ENCODE results near the gene PAPLN. TPM values are rescaled to one million over a fixed set of nuclear protein-coding genes. Genes with fewer than 3 reads are reported as not detected.

Gene PAPLN
- polyA plus RNA-seq, 3 donors: 0.58 to 2.8 (median 0.73) TPM

DNA sequence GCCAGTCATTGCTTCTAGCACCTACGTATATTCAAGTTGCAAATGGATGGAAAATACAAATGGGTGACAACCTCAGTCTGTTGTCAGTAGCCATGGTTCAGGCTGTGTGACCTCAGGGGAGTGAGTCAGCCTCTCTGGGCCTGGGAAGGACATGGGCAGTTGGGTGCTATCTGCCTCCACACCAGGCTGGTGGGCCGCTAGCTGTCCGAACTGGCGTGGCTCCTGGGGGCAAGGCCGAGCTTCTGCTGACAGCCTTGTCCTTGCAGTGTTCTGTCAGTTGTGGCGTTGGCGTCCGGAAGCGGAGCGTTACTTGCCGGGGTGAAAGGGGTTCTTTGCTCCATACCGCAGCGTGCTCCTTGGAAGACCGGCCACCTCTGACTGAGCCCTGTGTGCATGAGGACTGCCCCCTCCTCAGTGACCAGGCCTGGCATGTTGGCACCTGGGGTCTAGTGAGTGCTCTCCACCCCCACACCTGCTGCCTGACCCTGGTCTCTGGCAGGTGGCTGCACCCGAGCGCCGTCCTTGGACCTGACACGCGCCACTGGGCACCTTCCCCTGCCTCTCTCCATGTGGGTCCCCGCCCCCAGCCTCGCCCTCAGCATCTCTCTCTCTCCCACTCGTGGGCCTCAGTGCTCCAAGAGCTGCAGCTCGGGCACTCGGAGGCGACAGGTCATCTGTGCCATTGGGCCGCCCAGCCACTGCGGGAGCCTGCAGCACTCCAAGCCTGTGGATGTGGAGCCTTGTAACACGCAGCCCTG, 17.1 kb downstream of the PAPLN start:
- Mint-ChIP-seq H3K9me3 (peaks cover 0 to 2% (median 0%) of the 10 kb centered on the region in 7 donors), H3K4me1 (no peaks in the 10 kb centered on the region), H3K4me3 (no peak overlapping the region), H3K27ac (no peak overlapping the region), H3K36me3 (no peaks in the 10 kb centered on the region), H3K27me3 (ENCODE audit: low read depth in 3 of 3) (peaks cover 0 to 4% (median 1%) of the 10 kb centered on the region in 3 donors)
- DNase-seq: no peak
- Histone ChIP-seq H3K27ac (ENCODE audit: low read depth in 1 of 2, low read length in 2 of 2) (no peak overlapping the region), H3K4me1 (ENCODE audit: control insufficient read depth in 1 of 2, insufficient read depth in 2 of 2, low read length in 2 of 2) (no peaks in the 10 kb centered on the region), H3K4me3 (replicated peaks in 1 of 3; ENCODE audit: low read depth in 2 of 3, low read length in 3 of 3) (no peak overlapping the region), H3K9me3 (replicated peaks in 1 of 2; ENCODE audit: control insufficient read depth in 1 of 2, insufficient read depth in 1 of 2, low read length in 2 of 2) (no peaks in the 10 kb centered on the region), H4K20me1 (ENCODE audit: insufficient read depth, low read length) (no peaks in the 10 kb centered on the region), H3K79me2 (ENCODE audit: insufficient read depth, low read length) (no peaks in the 10 kb centered on the region), H3K27me3 (ENCODE audit: control insufficient read depth in 2 of 2, insufficient read depth in 2 of 2, low read length in 2 of 2) (no peaks in the 10 kb centered on the region), H3K4me2 (replicated peaks; ENCODE audit: extremely low read depth, low read length, poor library complexity, severe bottlenecking) (no peak overlapping the region), H3K36me3 (replicated peaks in 1 of 2; ENCODE audit: control insufficient read depth in 1 of 2, insufficient read depth in 2 of 2, low read length in 2 of 2) (no peaks in the 10 kb centered on the region), H2AFZ (ENCODE audit: insufficient read depth, low read depth, low read length, poor library complexity, severe bottlenecking) (no peak overlapping the region), H3K9ac (ENCODE audit: insufficient read depth, low read length, poor library complexity, severe bottlenecking) (no peak overlapping the region)
- 94% methylated on average over 28 of the region's 28 CpGs for WGBS (ENCODE audit: insufficient coverage)
- intact Hi-C loops (cut with micrococcal nuclease): no loop called here
- TF ChIP-seq CTCF (IDR thresholded peaks at IDR 0.05): no peak

DNA sequence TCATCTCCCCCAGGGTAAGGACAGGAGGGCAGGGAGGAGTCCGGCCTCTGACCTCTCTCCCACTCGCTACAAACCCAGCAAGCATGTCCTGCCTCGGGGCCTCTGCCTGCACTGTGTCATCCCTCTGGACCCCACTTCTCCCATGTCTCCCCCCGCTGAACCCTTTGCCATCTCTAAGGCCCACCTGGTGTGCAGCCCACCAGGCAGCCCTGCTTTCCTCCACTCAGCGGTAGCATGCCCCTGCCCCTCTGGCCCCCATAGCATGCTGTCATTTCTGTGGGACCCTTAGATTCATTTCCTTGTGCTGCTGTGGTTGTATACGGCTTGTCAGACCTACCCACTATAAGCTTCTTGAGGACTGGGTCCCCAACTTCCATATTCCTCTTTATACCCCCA, 17.7 kb downstream of the PAPLN start:
- H3K9me3 ChIP-seq (replicated peaks in 1 of 2; ENCODE audit: control insufficient read depth in 1 of 2, insufficient read depth in 1 of 2, low read length in 2 of 2): no peaks in the 10 kb centered on the region
- H2AFZ ChIP-seq (ENCODE audit: insufficient read depth, low read depth, low read length, poor library complexity, severe bottlenecking): no peak overlapping the region
- H3K27me3 Mint-ChIP-seq (ENCODE audit: low read depth in 3 of 3): peaks cover 0 to 4% (median 1%) of the 10 kb centered on the region in 3 donors
- H3K27ac Mint-ChIP-seq: no peak overlapping the region
- no peak overlapping the region for H3K9ac ChIP-seq (ENCODE audit: insufficient read depth, low read length, poor library complexity, severe bottlenecking)
- H3K9me3 Mint-ChIP-seq: peaks cover 0 to 2% (median 0%) of the 10 kb centered on the region in 7 donors
- no peaks in the 10 kb centered on the region for H3K79me2 ChIP-seq (ENCODE audit: insufficient read depth, low read length)
- TF ChIP-seq CTCF (IDR thresholded peaks at IDR 0.05): no peak
- H3K4me2 ChIP-seq (replicated peaks; ENCODE audit: extremely low read depth, low read length, poor library complexity, severe bottlenecking): no peak overlapping the region
- H3K4me1 ChIP-seq (ENCODE audit: control insufficient read depth in 1 of 2, insufficient read depth in 2 of 2, low read length in 2 of 2): no peaks in the 10 kb centered on the region
- 100% methylated on average over 4 of the region's 6 CpGs for WGBS (ENCODE audit: insufficient coverage)
- no peak overlapping the region for H3K27ac ChIP-seq (ENCODE audit: low read depth in 1 of 2, low read length in 2 of 2)
- no peaks in the 10 kb centered on the region for H3K27me3 ChIP-seq (ENCODE audit: control insufficient read depth in 2 of 2, insufficient read depth in 2 of 2, low read length in 2 of 2)
- intact Hi-C loops (cut with micrococcal nuclease): no loop called here
- no peak overlapping the region for H3K4me3 Mint-ChIP-seq
- H3K4me3 ChIP-seq (replicated peaks in 1 of 3; ENCODE audit: low read depth in 2 of 3, low read length in 3 of 3): no peak overlapping the region
- H4K20me1 ChIP-seq (ENCODE audit: insufficient read depth, low read length): no peaks in the 10 kb centered on the region
- no peaks in the 10 kb centered on the region for H3K36me3 ChIP-seq (replicated peaks in 1 of 2; ENCODE audit: control insufficient read depth in 1 of 2, insufficient read depth in 2 of 2, low read length in 2 of 2)
- no peaks in the 10 kb centered on the region for H3K4me1 Mint-ChIP-seq
- no peaks in the 10 kb centered on the region for H3K36me3 Mint-ChIP-seq
- no peak for DNase-seq
